ENCODE data around the gene VEGFA.

DNA sequence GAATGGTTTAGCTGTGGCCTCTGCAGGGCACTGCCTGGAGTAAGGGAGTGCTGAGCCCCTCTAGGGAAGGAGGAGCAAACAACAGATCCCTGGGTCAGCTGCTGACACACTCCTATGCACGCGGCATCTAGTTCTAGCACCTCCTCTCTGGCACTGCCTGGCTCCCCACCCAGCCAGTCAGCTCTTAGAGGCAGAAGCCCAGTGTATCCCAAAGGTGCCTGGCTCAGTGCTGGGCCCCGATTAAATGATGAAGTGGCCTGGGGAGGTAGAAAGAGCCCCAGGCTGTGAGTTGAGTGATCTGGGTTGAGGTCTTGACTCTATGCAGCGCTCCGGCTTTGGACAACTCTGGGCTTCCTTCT is 7.6 kb upstream of the VEGFA start:
- TF ChIP-seq ZNF274 (IDR thresholded peaks at IDR 0.05; ENCODE audit: low read depth, low read length) (no peak), SUZ12 (IDR thresholded peaks at IDR 0.05; ENCODE audit: extremely low read depth, insufficient read depth, insufficient read length) (no peak)

All from NT2/D1 (cell line).